T-helper 2 cell (primary cell): Measurements from ENCODE around the gene STIMATE.

ENCODE experiments used
- DNase-seq, 5 experiments: peaks; one replicate each; pipeline versions ENCODE4 v3.0.0 to v3.0.0-alpha.2; 2012 to 2022

Gene STIMATE

GRCh38 chr3:52789746-52790040 lies 107.7 kb downstream of the STIMATE start:
- DNase-seq: no peak

DNA sequence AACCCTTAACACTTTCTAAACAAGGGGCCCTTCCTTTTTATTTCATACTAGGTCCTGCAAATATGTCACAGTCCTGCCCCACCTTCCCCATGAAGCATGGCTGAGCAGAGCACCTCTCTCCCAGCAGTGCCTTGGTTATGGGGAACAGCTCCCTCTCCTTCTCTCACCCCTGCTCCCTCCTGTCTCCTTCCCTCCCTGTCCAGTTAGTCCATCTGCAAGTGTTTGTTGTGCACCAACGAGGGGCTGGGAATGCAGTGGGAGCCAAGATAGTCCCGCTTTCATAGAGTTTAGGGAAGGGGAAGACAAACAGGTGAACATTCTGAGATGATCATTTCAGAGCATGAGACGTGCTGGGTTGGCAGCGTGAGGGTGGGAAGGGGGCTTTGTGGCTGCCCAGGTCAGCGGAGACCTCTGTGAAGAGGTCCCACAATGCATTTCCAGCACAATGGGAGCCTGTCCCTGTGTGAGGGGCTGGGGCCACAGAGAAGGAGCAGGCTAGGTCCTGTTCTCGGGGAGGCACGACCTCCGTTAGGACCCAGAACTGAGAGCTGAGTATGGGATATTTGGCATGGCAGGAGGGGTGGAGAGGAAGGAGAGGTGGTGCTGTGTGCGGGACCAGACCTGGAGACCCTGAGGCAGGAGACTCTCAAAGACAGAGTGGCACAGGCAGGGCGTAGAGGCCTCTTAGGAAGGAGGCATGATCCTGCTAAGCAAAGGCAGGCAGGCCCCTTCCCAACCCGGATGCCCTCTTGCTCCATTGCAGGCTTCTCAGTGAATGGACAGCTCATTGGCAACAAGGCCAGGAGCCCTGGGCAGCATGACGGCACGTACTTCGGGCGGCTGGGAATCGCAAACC lies 108.2 kb downstream of the STIMATE start:
- DNase-seq: no peak

DNA sequence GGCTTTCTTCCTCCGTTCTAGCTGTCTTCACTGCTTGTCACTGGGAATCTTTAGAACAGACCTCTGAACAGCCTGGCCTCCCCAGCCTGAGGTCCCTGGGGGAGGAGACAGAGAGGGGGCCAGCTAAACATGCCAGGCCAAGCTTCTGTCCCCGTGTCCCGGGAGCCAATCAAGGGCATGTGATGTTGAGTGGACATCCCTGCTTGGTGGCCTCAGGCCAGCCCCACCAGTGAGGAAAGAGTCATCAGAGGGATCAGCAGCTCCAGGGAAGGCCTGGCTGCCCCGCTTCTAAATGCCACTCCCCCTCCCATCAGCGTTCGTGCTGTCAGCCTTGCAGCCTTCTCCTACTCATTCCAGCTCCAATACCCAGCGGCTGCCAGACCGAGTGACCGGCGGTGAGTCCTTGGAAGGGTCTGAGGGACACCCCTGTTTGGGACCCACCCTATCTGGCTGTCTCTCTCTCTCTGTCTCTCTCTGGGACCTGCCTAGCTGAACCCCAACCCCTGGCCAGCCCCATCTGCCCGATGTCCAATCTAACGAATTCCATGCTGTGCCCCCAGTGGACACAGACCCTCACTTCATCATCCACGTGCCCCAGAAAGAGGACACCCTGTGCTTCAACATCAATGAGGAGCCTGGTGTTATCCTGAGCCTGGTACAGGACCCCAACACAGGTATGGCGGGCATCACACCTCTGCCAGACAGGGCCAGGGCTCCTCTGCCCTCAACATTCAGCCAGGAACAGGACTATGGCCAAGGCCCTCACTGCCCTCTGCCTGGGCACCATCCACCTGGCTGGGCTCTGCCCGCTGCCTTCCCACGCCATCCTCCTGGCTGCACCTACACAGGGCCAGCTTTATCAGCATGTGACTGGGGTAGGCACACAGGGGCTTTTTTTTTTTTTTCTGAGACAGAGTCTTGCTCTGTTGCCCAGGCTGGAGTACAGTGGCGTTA lies 109.4 kb downstream of the STIMATE start:
- DNase-seq: no peak

- DNase-seq: no peak
Measured at GRCh38 chr3:52787246-52787645, 110.1 kb downstream of the STIMATE start.
